ENCODE results near the gene RABAC1.

GRCh38 chr19:41915021-41915775 is 43.9 kb downstream of the RABAC1 start:
- TF ChIP-seq CTCF (IDR thresholded peaks at IDR 0.05; ENCODE audit: insufficient read depth, low read length) = no peak
- TF ChIP-seq, protein P1, sequence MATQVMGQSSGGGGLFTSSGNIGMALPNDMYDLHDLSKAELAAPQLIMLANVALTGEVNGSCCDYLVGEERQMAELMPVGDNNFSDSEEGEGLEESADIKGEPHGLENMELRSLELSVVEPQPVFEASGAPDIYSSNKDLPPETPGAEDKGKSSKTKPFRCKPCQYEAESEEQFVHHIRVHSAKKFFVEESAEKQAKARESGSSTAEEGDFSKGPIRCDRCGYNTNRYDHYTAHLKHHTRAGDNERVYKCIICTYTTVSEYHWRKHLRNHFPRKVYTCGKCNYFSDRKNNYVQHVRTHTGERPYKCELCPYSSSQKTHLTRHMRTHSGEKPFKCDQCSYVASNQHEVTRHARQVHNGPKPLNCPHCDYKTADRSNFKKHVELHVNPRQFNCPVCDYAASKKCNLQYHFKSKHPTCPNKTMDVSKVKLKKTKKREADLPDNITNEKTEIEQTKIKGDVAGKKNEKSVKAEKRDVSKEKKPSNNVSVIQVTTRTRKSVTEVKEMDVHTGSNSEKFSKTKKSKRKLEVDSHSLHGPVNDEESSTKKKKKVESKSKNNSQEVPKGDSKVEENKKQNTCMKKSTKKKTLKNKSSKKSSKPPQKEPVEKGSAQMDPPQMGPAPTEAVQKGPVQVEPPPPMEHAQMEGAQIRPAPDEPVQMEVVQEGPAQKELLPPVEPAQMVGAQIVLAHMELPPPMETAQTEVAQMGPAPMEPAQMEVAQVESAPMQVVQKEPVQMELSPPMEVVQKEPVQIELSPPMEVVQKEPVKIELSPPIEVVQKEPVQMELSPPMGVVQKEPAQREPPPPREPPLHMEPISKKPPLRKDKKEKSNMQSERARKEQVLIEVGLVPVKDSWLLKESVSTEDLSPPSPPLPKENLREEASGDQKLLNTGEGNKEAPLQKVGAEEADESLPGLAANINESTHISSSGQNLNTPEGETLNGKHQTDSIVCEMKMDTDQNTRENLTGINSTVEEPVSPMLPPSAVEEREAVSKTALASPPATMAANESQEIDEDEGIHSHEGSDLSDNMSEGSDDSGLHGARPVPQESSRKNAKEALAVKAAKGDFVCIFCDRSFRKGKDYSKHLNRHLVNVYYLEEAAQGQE (IDR thresholded peaks at IDR 0.05; ENCODE audit: insufficient replicate concordance, low read depth) = no peak

All from HL-60 (cell line).